ENCODE results near the gene RAPH1.

DNA sequence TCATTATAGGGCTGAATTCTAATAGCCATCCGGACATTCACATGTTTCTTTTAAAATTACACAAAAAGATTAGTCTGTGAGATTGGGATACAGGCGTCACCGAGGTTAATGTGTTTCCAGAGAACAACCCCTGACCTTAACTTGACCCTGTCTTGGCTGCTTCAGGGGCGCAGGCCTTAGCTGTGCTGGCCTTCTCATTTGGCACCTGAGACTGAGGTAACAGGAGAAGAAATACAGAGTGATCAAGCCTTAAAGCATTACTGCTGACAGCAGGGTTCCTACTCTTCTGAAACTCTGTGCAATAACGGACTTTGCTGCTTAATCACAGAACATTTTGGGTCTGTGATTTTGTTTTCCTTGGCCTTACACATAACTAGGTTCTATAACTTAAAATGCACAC, 92.6 kb downstream of the RAPH1 start:
- TF ChIP-seq TAF1 (IDR thresholded peaks at IDR 0.05; ENCODE audit: borderline replicate concordance, low read depth, low read length) = no peak
- TF ChIP-seq POLR2A (IDR thresholded peaks at IDR 0.05; ENCODE audit: low read depth, low read length) = no peak

Measured in GM12892 (cell line).